HEK293 (cell line): ENCODE data around the gene NMD3.

Experiments
- ZNF10 ChIP-seq: fragments of 450-650 bp; formaldehyde crosslinking; IDR thresholded peaks from 2 replicates; pipeline ENCODE4 v1.5.1; 2017; ENCODE audit warnings: missing biosample characterization, missing genetic modification characterization
- ZNF184 ChIP-seq: fragments of 450-650 bp; IDR thresholded peaks from 2 replicates; pipeline ENCODE4 v1.5.1; 2018; ENCODE audit warnings: missing biosample characterization, mild to moderate bottlenecking, missing genetic modification characterization
- ZNF600 ChIP-seq: fragments of 450-650 bp; formaldehyde crosslinking; IDR thresholded peaks from 2 replicates; pipeline ENCODE4 v1.5.1; 2016; ENCODE audit warnings: missing biosample characterization, missing genetic modification characterization
- ZNF670 ChIP-seq: fragments of 450-650 bp; formaldehyde crosslinking; IDR thresholded peaks from 2 replicates; pipeline ENCODE4 v1.5.1; 2016; ENCODE audit warnings: missing biosample characterization, missing genetic modification characterization, low read depth
- TF ChIP-seq, protein P1 (sequence below): fragments of 450-650 bp; formaldehyde crosslinking; IDR thresholded peaks from 2 replicates; pipeline ENCODE4 v1.5.1; 2017; ENCODE audit warnings: missing biosample characterization, mild to moderate bottlenecking, missing genetic modification characterization, moderate library complexity

GRCh38 chr3:161267646-161268045 is 46.5 kb downstream of the NMD3 start:
- TF ChIP-seq, protein P1, sequence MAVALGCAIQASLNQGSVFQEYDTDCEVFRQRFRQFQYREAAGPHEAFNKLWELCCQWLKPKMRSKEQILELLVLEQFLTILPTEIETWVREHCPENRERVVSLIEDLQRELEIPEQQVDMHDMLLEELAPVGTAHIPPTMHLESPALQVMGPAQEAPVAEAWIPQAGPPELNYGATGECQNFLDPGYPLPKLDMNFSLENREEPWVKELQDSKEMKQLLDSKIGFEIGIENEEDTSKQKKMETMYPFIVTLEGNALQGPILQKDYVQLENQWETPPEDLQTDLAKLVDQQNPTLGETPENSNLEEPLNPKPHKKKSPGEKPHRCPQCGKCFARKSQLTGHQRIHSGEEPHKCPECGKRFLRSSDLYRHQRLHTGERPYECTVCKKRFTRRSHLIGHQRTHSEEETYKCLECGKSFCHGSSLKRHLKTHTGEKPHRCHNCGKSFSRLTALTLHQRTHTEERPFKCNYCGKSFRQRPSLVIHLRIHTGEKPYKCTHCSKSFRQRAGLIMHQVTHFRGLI (tag by site-specific recombination) = no peak
- no peak for TF ChIP-seq ZNF670 (tag by site-specific recombination)
- no peak for TF ChIP-seq ZNF184 (tag by site-specific recombination)
- no peak for TF ChIP-seq ZNF600
- no peak for TF ChIP-seq ZNF10
